ENCODE measurements around the gene RAB8B. TPM values are rescaled to one million over a fixed set of nuclear protein-coding genes. Genes with fewer than 3 reads are reported as not detected.

The RAB8B gene
- total RNA-seq, 2 donors from 2014 or later: 78.1 to 108 TPM

GRCh38 chr15:63165166-63165859, 24.1 kb upstream of the RAB8B start:
- no peak for ATAC-seq
- Mint-ChIP-seq H3K27me3 (no peaks in the 10 kb centered on the region), H3K27ac (no peak overlapping the region), H3K4me3 (no peak overlapping the region), H3K36me3 (ENCODE audit: low read depth) (no peaks in the 10 kb centered on the region), H3K4me1 (no peaks in the 10 kb centered on the region)
- no peaks in the 10 kb centered on the region for H3K9me3 ChIP-seq (ENCODE audit: control insufficient read depth, low read length, poor library complexity, severe bottlenecking)
- no peak for DNase-seq

- Mint-ChIP-seq H3K4me3 (no peak overlapping the region), H3K27me3 (no peaks in the 10 kb centered on the region), H3K36me3 (ENCODE audit: low read depth) (no peaks in the 10 kb centered on the region), H3K27ac (no peak overlapping the region), H3K4me1 (no peaks in the 10 kb centered on the region)
- no peak for ATAC-seq
- DNase-seq: no peak
- H3K9me3 ChIP-seq (ENCODE audit: control insufficient read depth, low read length, poor library complexity, severe bottlenecking): no peaks in the 10 kb centered on the region
Observed at GRCh38 chr15:63166219-63166618, 23.2 kb upstream of the RAB8B start.

- DNase-seq: no peak
- no peak overlapping the region for H3K4me3 Mint-ChIP-seq
- H3K4me1 Mint-ChIP-seq: no peaks in the 10 kb centered on the region
- H3K36me3 Mint-ChIP-seq (ENCODE audit: low read depth): no peaks in the 10 kb centered on the region
- no peak for ATAC-seq
- no peaks in the 10 kb centered on the region for H3K9me3 ChIP-seq (ENCODE audit: control insufficient read depth, low read length, poor library complexity, severe bottlenecking)
- H3K27me3 Mint-ChIP-seq: no peaks in the 10 kb centered on the region
- no peak overlapping the region for H3K27ac Mint-ChIP-seq
Observed at GRCh38 chr15:63169788-63170187, 19.6 kb upstream of the RAB8B start.

GRCh38 chr15:63172376-63172775, 17.0 kb upstream of the RAB8B start:
- Mint-ChIP-seq H3K4me3 (no peak overlapping the region), H3K4me1 (no peaks in the 10 kb centered on the region), H3K36me3 (ENCODE audit: low read depth) (no peaks in the 10 kb centered on the region), H3K27ac (no peak overlapping the region), H3K27me3 (no peaks in the 10 kb centered on the region)
- no peaks in the 10 kb centered on the region for H3K9me3 ChIP-seq (ENCODE audit: control insufficient read depth, low read length, poor library complexity, severe bottlenecking)
- DNase-seq: no peak
- ATAC-seq: no peak

GRCh38 chr15:63172851-63173451, 16.5 kb upstream of the RAB8B start:
- ATAC-seq (no peak), DNase-seq (no peak)
- Mint-ChIP-seq H3K4me1 (no peaks in the 10 kb centered on the region), H3K27ac (no peak overlapping the region), H3K36me3 (ENCODE audit: low read depth) (no peaks in the 10 kb centered on the region), H3K4me3 (no peak overlapping the region), H3K27me3 (no peaks in the 10 kb centered on the region)
- no peaks in the 10 kb centered on the region for H3K9me3 ChIP-seq (ENCODE audit: control insufficient read depth, low read length, poor library complexity, severe bottlenecking)

- DNase-seq (no peak), ATAC-seq (no peak)
- no peaks in the 10 kb centered on the region for H3K9me3 ChIP-seq (ENCODE audit: control insufficient read depth, low read length, poor library complexity, severe bottlenecking)
- no peak overlapping the region for H3K4me3 Mint-ChIP-seq
- H3K4me1 Mint-ChIP-seq: no peaks in the 10 kb centered on the region
- no peaks in the 10 kb centered on the region for H3K36me3 Mint-ChIP-seq (ENCODE audit: low read depth)
- H3K27me3 Mint-ChIP-seq: no peaks in the 10 kb centered on the region
- no peak overlapping the region for H3K27ac Mint-ChIP-seq
Observed at GRCh38 chr15:63176302-63176701, 13.1 kb upstream of the RAB8B start.

- Mint-ChIP-seq H3K4me1 (no peaks in the 10 kb centered on the region), H3K27ac (no peak overlapping the region), H3K27me3 (no peaks in the 10 kb centered on the region), H3K36me3 (ENCODE audit: low read depth) (no peaks in the 10 kb centered on the region), H3K4me3 (no peak overlapping the region)
- H3K9me3 ChIP-seq (ENCODE audit: control insufficient read depth, low read length, poor library complexity, severe bottlenecking): no peaks in the 10 kb centered on the region
- no peak for DNase-seq
- ATAC-seq: no peak
Observed at GRCh38 chr15:63178034-63178433, 11.4 kb upstream of the RAB8B start.

GRCh38 chr15:63180746-63181145, 8.7 kb upstream of the RAB8B start:
- no peak overlapping the region for H3K27ac Mint-ChIP-seq
- no peaks in the 10 kb centered on the region for H3K4me1 Mint-ChIP-seq
- H3K36me3 Mint-ChIP-seq (ENCODE audit: low read depth): no peaks in the 10 kb centered on the region
- H3K27me3 Mint-ChIP-seq: no peaks in the 10 kb centered on the region
- H3K9me3 ChIP-seq (ENCODE audit: control insufficient read depth, low read length, poor library complexity, severe bottlenecking): no peaks in the 10 kb centered on the region
- H3K4me3 Mint-ChIP-seq: no peak overlapping the region
- DNase-seq: no peak
- ATAC-seq: no peak

- Mint-ChIP-seq H3K4me1 (no peaks in the 10 kb centered on the region), H3K27me3 (no peaks in the 10 kb centered on the region), H3K36me3 (ENCODE audit: low read depth) (no peaks in the 10 kb centered on the region), H3K4me3 (no peak overlapping the region), H3K27ac (no peak overlapping the region)
- DNase-seq (no peak), ATAC-seq (no peak)
- no peaks in the 10 kb centered on the region for H3K9me3 ChIP-seq (ENCODE audit: control insufficient read depth, low read length, poor library complexity, severe bottlenecking)
Observed at GRCh38 chr15:63181648-63182047, 7.8 kb upstream of the RAB8B start.

- peaks cover 4% of the 10 kb centered on the region for H3K36me3 Mint-ChIP-seq (ENCODE audit: low read depth)
- no peaks in the 10 kb centered on the region for H3K27me3 Mint-ChIP-seq
- H3K4me3 Mint-ChIP-seq: no peak overlapping the region
- H3K4me1 Mint-ChIP-seq: peaks cover 10% of the 10 kb centered on the region
- ATAC-seq: no peak
- no peak for DNase-seq
- no peaks in the 10 kb centered on the region for H3K9me3 ChIP-seq (ENCODE audit: control insufficient read depth, low read length, poor library complexity, severe bottlenecking)
- H3K27ac Mint-ChIP-seq: no peak overlapping the region
Observed at GRCh38 chr15:63185206-63185605, 4.2 kb upstream of the RAB8B start.

GRCh38 chr15:63186065-63186464, 3.3 kb upstream of the RAB8B start:
- no peaks in the 10 kb centered on the region for H3K9me3 ChIP-seq (ENCODE audit: control insufficient read depth, low read length, poor library complexity, severe bottlenecking)
- no peak overlapping the region for H3K27ac Mint-ChIP-seq
- no peak for DNase-seq
- peaks cover 19% of the 10 kb centered on the region for H3K4me1 Mint-ChIP-seq
- no peak for ATAC-seq
- no peak overlapping the region for H3K4me3 Mint-ChIP-seq
- no peaks in the 10 kb centered on the region for H3K27me3 Mint-ChIP-seq
- H3K36me3 Mint-ChIP-seq (ENCODE audit: low read depth): peaks cover 7% of the 10 kb centered on the region

- Mint-ChIP-seq H3K27me3 (no peaks in the 10 kb centered on the region), H3K4me3 (no peak overlapping the region), H3K4me1 (peaks cover 35% of the 10 kb centered on the region), H3K36me3 (ENCODE audit: low read depth) (peaks cover 7% of the 10 kb centered on the region), H3K27ac (peak overlapping the region; percentile 100)
- H3K9me3 ChIP-seq (ENCODE audit: control insufficient read depth, low read length, poor library complexity, severe bottlenecking): no peaks in the 10 kb centered on the region
- DNase-seq: no peak
- no peak for ATAC-seq
Observed at GRCh38 chr15:63187589-63188226, 1.7 kb upstream of the RAB8B start.

- H3K9me3 ChIP-seq (ENCODE audit: control insufficient read depth, low read length, poor library complexity, severe bottlenecking): no peaks in the 10 kb centered on the region
- peaks cover 39% of the 10 kb centered on the region for H3K4me1 Mint-ChIP-seq
- ATAC-seq (no peak), DNase-seq (no peak)
- no peaks in the 10 kb centered on the region for H3K27me3 Mint-ChIP-seq
- H3K4me3 Mint-ChIP-seq: peak overlapping the region; percentile 100
- peaks cover 7% of the 10 kb centered on the region for H3K36me3 Mint-ChIP-seq (ENCODE audit: low read depth)
- peak overlapping the region; percentile 100 for H3K27ac Mint-ChIP-seq
Observed at GRCh38 chr15:63188247-63188925, 1.0 kb upstream of the RAB8B start.
